Retinal pigment epithelial cell (primary cell): ENCODE data around the gene CSTF2.

Experiments used
- DNase-seq: peaks from one replicate; pipeline ENCODE4 v3.0.0-alpha.2; 2010; ENCODE audit warnings: low read depth
- H3K4me3 ChIP-seq: 2 replicates; pipeline ENCODE4 v1.5.1; 2011; ENCODE audit warnings: mild to moderate bottlenecking, low read length, control low read depth, moderate library complexity
- TF ChIP-seq, protein P1 (sequence below): conservative IDR thresholded peaks from 2 replicates; pipeline ENCODE4 v1.5.1; 2011; ENCODE audit warnings: low read depth, low read length, control low read depth, inconsistent platforms

Gene CSTF2

DNA sequence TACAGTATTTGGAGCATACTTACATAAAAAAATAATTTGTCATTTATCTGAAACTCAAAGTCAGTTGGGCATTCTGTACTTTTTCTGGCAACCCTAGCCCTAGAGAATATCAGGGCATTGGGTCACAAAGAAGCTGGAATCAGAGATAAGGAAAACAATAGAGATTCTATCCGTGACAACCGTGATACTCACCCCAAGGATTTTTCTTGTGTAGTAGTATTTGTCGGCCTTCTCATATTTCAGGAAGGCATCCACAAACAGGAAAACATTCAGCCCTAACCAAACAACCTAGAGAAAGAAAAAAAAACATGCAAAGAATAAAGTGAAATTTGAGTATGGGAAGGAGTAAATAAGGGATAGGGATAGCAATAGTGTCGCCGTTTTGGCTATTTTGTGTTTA is 50.3 kb downstream of the CSTF2 start:
- TF ChIP-seq, protein P1, sequence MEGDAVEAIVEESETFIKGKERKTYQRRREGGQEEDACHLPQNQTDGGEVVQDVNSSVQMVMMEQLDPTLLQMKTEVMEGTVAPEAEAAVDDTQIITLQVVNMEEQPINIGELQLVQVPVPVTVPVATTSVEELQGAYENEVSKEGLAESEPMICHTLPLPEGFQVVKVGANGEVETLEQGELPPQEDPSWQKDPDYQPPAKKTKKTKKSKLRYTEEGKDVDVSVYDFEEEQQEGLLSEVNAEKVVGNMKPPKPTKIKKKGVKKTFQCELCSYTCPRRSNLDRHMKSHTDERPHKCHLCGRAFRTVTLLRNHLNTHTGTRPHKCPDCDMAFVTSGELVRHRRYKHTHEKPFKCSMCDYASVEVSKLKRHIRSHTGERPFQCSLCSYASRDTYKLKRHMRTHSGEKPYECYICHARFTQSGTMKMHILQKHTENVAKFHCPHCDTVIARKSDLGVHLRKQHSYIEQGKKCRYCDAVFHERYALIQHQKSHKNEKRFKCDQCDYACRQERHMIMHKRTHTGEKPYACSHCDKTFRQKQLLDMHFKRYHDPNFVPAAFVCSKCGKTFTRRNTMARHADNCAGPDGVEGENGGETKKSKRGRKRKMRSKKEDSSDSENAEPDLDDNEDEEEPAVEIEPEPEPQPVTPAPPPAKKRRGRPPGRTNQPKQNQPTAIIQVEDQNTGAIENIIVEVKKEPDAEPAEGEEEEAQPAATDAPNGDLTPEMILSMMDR = no peak
- no peak overlapping the region for H3K4me3 ChIP-seq
- no peak for DNase-seq

DNA sequence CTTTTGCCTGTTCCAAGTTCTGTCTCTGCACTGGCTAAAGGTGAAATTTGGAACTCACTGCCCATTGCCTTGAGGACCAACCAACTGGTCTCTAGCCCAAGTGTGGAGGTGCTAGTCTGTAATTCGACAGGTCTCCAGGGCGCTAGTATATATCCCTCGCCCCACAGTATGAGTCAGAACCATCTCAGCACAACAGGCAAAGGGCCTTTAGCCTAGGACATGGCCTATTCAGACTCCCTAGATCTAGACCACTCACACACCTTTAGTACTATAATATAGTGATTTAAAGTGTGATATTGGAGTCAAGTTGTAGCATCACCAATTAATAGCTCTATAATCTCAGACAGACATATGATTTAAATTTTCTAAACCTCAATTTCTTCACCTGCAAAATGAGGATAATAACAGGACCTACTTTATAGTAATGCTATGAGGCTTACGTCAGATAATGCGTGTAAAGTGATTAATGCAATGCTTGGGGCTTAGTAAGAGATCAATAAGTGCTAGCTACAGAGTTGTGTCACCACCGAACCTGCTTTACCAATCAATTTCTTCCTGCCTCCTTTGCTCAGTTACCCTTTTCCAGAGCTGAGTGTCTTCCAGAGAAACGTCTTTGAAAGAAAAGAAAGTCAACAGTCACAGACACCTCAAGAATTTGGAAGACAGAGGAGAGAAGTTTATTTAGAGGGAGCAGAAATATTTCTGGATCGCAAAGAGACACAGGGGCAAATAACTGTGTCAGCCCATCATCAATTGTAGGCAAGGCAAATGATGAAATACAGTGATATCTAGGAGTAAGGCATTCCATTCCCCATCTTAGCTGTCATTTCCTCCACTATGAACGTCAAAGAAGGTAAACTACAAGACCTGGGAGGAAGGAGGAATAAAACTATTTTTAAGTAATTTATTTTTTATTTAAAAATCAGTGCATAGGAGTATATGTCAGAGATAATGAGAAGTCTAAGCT is 51.7 kb downstream of the CSTF2 start:
- no peak for DNase-seq
- no peak overlapping the region for H3K4me3 ChIP-seq

DNA sequence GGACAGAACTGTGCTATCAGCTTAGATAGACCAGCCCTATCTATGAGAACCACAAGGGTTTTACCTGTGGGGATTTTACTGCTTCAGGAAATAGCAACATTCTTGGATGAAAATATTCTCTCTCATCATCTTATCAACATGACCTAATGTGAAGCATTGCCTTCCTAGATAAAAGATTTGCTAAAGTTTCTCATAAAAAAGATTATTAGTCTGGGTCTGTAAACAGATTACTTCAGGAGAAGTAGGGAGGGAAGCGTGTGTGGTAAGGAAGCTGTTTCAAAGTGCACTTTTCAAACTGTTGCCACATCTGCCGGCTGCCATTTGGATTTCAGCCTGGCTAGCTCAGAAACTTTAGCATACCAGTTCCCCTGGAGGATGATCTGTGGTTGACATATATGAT is 54.1 kb downstream of the CSTF2 start, which contains the start of gene NOX1:
NOX1 (minus strand) TSS at position 35 of the 400 bp plus-strand sequence. CDS start 220 bp downstream, outside the sequence.
- TF ChIP-seq, protein P1 = no peak
- DNase-seq = no peak
- no peak within 1 kb of the TSS for H3K4me3 ChIP-seq

More for the DNA sequence above, 51.7 kb downstream of the CSTF2 start:
- TF ChIP-seq, protein P1 = no peak

DNA sequence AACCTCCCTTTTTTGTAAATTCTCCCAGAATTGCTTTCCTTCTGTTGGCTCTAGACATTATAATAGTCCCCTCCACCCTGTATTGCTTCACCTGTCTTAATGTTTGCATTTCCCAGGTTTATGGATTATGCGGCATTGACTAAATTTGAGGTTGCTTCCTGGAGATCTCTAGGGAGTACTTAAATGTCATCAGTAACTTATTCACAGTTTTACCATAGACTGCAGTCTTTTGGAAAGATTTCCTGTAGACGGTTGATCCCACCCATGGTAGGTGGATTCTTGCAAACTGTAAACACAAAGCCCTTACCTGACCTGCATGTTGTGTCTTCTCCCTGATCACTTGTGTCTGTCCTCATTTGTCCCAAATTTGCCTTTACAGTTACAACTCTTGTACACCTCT is 60.2 kb downstream of the CSTF2 start:
- no peak for DNase-seq
- no peak overlapping the region for H3K4me3 ChIP-seq
- TF ChIP-seq, protein P1 = no peak

DNA sequence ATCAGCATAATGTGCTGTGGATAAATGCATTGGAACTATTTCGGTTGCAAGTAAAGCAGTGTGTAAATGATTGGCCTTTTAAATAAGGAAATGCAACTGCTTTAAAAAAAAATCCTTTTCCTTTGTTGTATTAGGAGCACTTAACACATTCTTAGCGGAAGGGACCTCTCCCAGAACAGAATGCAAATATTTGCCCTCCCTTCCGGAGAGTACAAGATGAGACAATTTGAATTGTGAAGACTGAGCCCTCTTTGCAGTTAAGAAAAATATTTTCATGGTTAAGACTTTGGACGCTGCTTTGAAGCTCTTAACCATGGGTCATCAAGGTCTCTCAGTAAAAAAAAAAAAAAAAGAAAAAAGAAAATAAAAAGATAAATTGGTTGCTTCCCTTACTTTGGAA is 63.5 kb downstream of the CSTF2 start:
- TF ChIP-seq, protein P1 = no peak
- no peak for DNase-seq
- no peak overlapping the region for H3K4me3 ChIP-seq
